Central memory CD8-positive, alpha-beta T cell (primary cell): ENCODE data around the gene PCBP3.

Experiments used
- ATAC-seq: fragments of 150-1000 bp; cut with Tn5 transposase; replicated peaks from 2 replicates; pipeline ENCODE4 v1.10.0; 2022; ENCODE audit warnings: mild to moderate bottlenecking, moderate FRiP score, moderate number of reproducible peaks; ENCODE audit not compliant: poor library complexity, severe bottlenecking; ENCODE audit errors: extremely low read depth
- DNase-seq, 2 donors: peaks; one replicate each; pipeline ENCODE4 v3.0.0; 2021; ENCODE audit warnings: low spot score in 2 of 2
- H3K27ac Mint-ChIP-seq: one replicate; pipeline ENCODE4 v1.8.0; 2022; ENCODE audit warnings: low read depth, mild to moderate bottlenecking, moderate library complexity, mixed read lengths
- H3K27me3 Mint-ChIP-seq: one replicate; pipeline ENCODE4 v1.8.0; 2022; ENCODE audit warnings: mixed read lengths
- H3K36me3 Mint-ChIP-seq: one replicate; pipeline ENCODE4 v1.8.0; 2022; ENCODE audit warnings: mild to moderate bottlenecking, moderate library complexity, mixed read lengths; ENCODE audit not compliant: insufficient read depth
- H3K4me1 Mint-ChIP-seq: one replicate; pipeline ENCODE4 v1.8.0; 2022; ENCODE audit warnings: mixed read lengths
- H3K4me3 Mint-ChIP-seq: one replicate; pipeline ENCODE4 v1.8.0; 2022; ENCODE audit warnings: mild to moderate bottlenecking, moderate library complexity, mixed read lengths
- H3K9me3 Mint-ChIP-seq: one replicate; pipeline ENCODE4 v1.8.0; 2022; ENCODE audit warnings: mixed read lengths

Gene PCBP3

DNA sequence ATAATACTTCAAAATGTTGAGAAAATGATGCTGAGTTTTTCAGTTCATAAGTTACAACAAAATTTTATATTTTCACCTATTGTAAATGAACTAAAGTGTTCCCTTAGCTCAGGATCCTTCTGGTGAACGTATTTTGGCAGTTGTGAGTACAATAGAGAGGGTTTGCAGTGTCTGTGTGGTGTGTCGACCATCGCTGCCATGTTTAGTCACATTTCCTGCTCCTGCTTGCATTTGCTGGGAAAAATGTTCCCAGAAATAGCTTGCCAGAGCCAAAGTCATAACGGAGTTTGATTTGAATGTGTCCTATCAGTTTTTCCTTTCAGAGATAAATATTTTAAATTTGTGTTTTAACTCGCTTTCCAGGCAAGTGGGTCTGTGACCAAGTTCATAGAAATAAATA, 220.9 kb downstream of the PCBP3 start:
- H3K4me1 Mint-ChIP-seq, result no peaks in the 10 kb centered on the region
- no peak overlapping the region for H3K4me3 Mint-ChIP-seq
- DNase-seq (no peak), ATAC-seq (no peak)
- H3K36me3 Mint-ChIP-seq, result peaks cover 3% of the 10 kb centered on the region
- no peak overlapping the region for H3K27ac Mint-ChIP-seq
- H3K27me3 Mint-ChIP-seq, result peaks cover 8% of the 10 kb centered on the region
- no peaks in the 10 kb centered on the region for H3K9me3 Mint-ChIP-seq

DNA sequence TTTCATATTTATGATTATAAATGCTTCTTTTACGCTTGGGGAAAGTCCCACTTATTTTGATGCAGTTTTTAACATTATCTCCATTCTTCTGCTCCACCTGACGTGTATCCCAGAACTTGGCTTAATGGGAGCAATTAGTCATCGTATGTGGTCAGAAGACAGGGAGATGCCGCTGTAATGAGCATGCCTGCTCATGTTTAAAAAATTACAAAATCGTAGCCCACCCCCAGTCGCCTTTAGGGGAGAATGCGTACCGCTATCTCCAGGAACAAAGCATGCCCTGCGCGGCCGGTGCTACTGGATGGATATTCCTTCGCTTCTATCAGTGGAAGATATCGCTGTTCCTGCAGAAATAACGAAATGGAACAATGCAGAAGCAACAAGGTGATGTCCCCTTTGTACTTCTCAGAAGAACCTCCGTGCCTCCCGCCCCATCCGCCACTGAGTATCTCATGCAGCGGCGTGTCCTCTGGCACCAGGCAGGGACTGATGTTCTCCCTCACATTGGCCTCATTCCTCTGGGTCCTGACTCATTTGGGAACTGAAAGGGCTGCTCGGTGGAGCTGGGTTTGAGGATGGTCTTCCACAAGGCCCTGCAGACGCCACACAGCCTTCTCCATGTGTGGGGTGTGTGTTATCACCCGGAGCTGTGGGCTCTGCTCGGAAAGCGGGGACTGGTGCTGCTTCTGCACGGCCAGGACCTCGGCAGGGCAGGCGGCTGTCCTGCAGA, 221.7 kb downstream of the PCBP3 start:
- H3K4me1 Mint-ChIP-seq, result no peaks in the 10 kb centered on the region
- H3K36me3 Mint-ChIP-seq, result peaks cover 3% of the 10 kb centered on the region
- DNase-seq (no peak), ATAC-seq (no peak)
- no peak overlapping the region for H3K4me3 Mint-ChIP-seq
- H3K27me3 Mint-ChIP-seq, result peaks cover 8% of the 10 kb centered on the region
- no peaks in the 10 kb centered on the region for H3K9me3 Mint-ChIP-seq
- H3K27ac Mint-ChIP-seq, result no peak overlapping the region

DNA sequence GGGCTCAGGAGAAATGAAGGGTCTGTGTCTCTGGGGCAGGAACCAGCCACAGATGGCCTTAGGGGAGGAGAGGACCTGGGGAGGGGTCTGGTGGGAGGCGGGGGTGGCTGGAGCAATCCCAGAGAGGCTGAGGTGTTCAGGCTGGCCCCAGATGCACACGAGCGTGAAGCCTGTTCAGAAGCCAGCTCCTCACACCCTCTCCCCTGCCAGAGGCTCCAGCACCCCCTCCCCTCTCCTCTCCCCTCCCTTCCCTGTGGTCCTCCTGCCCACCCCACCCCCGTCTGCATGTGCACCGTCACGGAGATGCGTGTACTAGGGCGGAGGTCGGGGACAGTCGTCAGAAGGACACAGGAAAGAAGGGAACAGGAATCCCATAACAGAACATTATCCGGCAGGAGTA, 223.0 kb downstream of the PCBP3 start:
- no peak for DNase-seq
- Mint-ChIP-seq H3K4me3 (no peak overlapping the region), H3K9me3 (no peaks in the 10 kb centered on the region), H3K27ac (no peak overlapping the region), H3K36me3 (peaks cover 2% of the 10 kb centered on the region), H3K27me3 (peaks cover 2% of the 10 kb centered on the region), H3K4me1 (no peaks in the 10 kb centered on the region)
- no peak for ATAC-seq

DNA sequence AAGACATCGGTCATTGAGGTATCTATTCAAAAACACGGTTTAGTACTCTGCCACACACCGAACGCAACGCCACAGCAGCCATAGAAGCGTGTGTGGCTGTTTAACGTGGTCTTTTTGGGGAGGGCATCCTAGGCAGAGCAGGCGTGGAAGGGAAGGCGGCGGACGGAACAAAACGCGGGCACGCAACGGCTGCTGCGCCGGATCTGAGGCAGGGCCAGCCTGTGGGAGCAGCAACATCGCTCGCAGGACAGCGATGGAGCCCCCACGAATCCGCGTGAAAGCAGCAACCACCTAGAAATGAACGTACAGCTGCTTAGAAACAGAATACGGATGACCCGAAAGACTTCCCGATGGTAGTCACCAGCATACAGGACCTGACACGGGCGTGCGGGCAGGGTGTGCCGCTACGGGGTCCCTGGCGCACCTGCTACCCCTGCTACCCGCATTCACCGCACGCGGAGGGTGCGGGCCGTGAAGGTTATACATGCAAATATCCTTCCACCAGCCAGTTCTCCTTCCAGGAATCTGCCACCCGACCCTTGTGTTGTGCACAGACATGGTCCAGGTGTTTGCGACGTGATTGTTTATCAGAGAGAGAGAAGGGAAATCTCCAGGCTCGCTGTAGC, 223.6 kb downstream of the PCBP3 start:
- no peak overlapping the region for H3K27ac Mint-ChIP-seq
- no peaks in the 10 kb centered on the region for H3K9me3 Mint-ChIP-seq
- H3K4me1 Mint-ChIP-seq, result no peaks in the 10 kb centered on the region
- peaks cover 1% of the 10 kb centered on the region for H3K27me3 Mint-ChIP-seq
- DNase-seq, result no peak
- no peaks in the 10 kb centered on the region for H3K36me3 Mint-ChIP-seq
- no peak overlapping the region for H3K4me3 Mint-ChIP-seq
- ATAC-seq, result no peak

DNA sequence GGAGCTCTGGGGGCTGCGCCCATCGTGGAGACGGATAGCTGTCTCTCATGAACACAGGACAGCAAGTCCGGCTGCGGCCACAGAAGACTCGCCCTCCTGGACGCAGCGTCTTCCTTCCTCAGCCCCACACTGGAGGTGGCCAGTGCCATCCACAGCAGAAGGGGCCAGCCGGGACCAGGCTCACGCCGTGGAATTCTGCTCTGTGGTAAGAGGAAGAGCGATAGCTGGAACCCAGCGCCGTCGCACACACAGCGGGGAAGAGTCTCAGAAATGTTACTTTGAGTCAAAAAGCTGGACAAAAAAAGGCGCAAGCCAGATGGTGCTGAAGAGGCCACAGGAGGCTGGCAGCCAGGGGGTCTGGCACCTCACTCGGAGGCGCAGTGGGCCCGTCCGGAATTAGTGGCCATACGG, 224.2 kb downstream of the PCBP3 start:
- Mint-ChIP-seq H3K27ac (no peak overlapping the region), H3K4me3 (no peak overlapping the region), H3K4me1 (no peaks in the 10 kb centered on the region), H3K27me3 (peaks cover 6% of the 10 kb centered on the region), H3K9me3 (no peaks in the 10 kb centered on the region), H3K36me3 (no peaks in the 10 kb centered on the region)
- ATAC-seq (no peak), DNase-seq (no peak)

DNA sequence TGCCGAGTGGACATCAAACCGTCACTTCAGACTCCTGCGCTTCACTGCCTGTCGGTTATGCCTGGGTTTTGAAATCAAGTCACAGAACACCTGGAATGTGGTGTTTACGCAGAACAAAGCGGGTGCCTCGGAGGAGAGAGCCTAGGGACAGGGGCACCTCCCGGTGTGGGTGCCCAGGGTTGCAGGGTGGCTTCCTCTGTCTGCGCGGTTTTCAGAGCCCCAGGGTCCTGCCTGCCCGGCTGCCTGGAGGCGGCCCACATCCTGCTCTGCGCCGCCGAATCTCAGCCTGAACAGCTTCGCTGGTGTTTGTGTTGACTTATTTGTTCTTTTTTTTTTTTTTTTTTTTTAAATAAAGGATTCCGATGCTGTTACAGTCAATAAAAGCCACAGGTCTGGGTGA, 224.6 kb downstream of the PCBP3 start:
- Mint-ChIP-seq H3K4me3 (no peak overlapping the region), H3K27ac (no peak overlapping the region), H3K4me1 (no peaks in the 10 kb centered on the region), H3K9me3 (no peaks in the 10 kb centered on the region), H3K36me3 (no peaks in the 10 kb centered on the region), H3K27me3 (peaks cover 10% of the 10 kb centered on the region)
- DNase-seq (no peak), ATAC-seq (no peak)

DNA sequence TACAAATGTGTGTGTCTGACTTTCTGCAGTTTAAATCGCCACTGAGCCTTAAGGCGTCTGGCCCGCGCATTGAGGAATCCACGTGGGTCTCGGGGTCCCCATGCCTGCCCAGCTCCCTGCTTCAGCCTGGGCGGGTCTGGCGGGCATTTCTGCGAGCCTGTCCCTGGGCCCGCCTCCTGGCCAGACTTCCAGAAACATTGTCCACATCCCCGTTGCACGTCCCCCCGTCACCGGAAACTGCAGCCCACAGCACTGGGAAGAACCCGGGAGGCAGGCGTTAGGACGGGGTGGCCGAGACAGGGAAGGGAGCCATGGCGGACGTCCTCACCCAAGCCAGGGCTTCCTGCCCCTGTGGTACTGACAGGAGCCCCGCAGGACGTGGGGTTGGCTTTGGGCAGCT, 225.0 kb downstream of the PCBP3 start:
- H3K36me3 Mint-ChIP-seq, result no peaks in the 10 kb centered on the region
- no peak for DNase-seq
- H3K9me3 Mint-ChIP-seq, result no peaks in the 10 kb centered on the region
- no peak for ATAC-seq
- no peak overlapping the region for H3K27ac Mint-ChIP-seq
- H3K4me3 Mint-ChIP-seq, result no peak overlapping the region
- no peaks in the 10 kb centered on the region for H3K4me1 Mint-ChIP-seq
- H3K27me3 Mint-ChIP-seq, result peaks cover 14% of the 10 kb centered on the region

DNA sequence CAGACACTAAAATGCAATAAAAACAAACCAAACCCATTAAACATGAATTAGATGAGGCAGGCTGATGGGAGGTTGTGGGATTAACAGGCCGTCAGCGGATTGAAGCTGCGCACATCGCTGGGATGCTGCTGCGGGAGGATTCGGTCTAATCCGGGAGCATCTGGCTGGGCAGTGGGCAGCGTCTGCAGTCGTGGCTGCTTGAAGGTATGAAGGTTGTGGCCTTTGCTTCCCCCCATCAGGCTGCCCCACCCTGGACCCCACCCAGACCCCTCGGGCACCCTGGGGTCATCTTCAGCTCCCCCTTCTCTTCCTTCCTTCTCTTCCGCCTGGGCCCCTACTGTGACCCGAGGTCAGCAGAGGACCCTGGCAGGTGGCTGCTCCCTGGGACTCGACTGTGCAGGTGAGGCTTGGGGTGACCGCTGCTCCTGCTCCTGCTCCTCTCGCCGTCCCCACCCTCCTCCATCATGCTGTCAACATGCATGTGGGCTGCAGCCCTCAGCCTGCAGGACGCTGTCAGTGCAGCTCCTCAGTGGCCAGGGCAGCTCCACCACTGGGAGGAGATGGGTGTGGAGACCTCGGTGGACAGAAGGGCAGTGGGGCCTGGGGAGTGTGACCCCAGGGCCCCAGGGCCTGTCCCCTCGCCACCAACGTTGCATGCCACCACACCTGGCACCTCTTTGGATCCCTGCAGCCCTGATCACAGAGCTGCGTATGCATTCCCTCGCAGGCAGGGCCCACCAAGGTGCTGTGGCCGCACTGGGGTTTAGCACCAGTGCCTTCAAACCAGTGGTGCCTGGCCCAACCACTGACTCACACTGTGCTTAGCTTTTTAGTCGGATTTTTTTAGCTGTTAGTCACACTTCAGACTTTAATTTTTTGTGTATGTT, 225.8 kb downstream of the PCBP3 start:
- Mint-ChIP-seq H3K36me3 (no peaks in the 10 kb centered on the region), H3K4me3 (no peak overlapping the region), H3K27me3 (peaks cover 23% of the 10 kb centered on the region), H3K4me1 (no peaks in the 10 kb centered on the region), H3K27ac (no peak overlapping the region), H3K9me3 (no peaks in the 10 kb centered on the region)
- DNase-seq (no peak), ATAC-seq (no peak)

DNA sequence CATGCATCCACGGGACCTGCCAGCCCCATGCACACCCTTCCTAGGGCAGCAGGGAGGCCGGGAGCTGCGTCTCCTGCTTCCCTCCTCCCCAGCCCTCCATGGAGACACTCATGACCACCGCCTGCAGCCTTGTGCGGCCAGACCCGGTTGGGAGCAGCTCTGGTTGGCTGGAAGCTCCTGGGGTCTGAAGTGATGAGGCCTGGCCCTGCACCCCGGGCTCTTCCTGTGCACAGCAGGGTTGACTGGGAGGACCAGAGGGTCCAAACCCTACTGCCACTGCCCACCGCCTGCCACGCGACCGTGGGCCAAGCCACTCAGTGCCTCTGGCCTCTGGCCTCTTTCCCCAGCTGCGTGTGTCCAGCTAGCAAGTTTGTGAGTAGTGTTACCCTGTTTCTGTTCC, 226.9 kb downstream of the PCBP3 start:
- no peaks in the 10 kb centered on the region for H3K36me3 Mint-ChIP-seq
- no peak overlapping the region for H3K27ac Mint-ChIP-seq
- H3K9me3 Mint-ChIP-seq, result no peaks in the 10 kb centered on the region
- no peak overlapping the region for H3K4me3 Mint-ChIP-seq
- no peaks in the 10 kb centered on the region for H3K4me1 Mint-ChIP-seq
- DNase-seq (no peak), ATAC-seq (no peak)
- H3K27me3 Mint-ChIP-seq, result peaks cover 24% of the 10 kb centered on the region

DNA sequence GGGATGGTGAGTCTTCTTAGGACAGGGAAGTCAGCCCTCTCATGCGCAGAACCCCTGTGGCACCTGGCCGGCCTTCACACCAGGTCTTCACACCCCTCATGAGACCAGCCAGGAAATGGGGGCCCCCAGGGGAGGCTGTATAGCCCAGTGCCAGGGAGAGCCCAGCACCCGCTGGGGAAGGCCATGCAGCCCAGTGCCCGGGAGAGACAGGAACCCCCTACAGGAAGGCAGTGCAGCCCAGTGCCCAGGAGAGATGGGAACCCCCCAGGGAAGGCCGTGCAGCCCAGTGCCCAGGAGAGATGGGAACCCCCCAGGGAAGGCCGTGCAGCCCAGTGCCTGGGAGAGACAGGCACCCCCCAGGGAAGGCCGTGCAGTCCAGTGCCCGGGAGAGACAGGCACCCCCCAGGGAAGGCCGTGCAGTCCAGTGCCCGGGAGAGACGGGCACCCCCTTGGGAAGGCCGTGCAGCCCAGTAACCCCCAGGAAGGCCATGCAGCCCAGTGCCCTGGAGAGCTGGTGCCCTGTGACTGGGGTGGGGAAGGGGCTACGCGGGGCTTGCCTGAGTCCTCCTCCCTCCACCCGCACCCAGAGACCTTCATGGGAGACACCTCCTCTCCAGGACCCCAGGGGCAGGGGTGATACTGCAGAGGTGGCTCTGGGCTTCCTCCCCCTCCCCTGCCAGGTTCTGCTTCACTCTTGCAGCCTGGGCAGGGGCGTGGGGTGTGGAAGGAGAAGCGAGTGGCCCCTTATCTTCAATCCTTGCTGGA, 227.5 kb downstream of the PCBP3 start:
- Mint-ChIP-seq H3K36me3 (no peaks in the 10 kb centered on the region), H3K4me1 (no peaks in the 10 kb centered on the region), H3K27me3 (peaks cover 29% of the 10 kb centered on the region), H3K4me3 (no peak overlapping the region), H3K9me3 (no peaks in the 10 kb centered on the region), H3K27ac (no peak overlapping the region)
- no peak for DNase-seq
- no peak for ATAC-seq

DNA sequence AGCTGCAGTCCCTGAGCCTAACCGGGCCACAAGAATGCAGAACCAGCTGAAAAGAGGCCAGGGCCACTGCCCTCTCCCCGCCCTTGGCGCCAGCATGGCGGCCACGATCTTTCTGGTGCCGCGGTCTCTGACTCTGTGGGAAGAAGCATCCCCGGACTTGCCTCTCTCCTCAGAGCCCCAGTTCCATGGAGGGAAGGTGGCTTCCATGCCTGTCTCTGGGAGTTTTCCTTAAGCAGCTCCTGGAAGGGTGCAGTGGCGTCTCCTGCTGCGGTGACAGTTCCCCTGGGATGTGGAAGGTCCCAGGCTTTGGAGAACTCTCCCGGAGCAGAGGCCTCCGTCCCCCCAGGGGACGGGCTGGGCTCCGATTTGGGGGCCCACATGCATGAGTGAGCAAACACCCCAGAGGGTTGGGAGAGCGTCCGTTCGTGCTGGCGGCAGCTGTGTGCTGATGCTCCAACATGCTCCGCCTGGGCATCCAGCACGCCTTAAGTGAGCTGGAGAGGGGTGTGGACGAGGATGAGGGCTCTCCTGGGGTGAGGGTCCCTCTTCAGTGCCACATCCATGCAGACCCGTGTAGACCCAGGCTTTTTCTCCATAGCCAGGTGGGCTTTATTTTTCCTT, 228.2 kb downstream of the PCBP3 start:
- DNase-seq (no peak), ATAC-seq (no peak)
- no peaks in the 10 kb centered on the region for H3K9me3 Mint-ChIP-seq
- H3K27ac Mint-ChIP-seq, result no peak overlapping the region
- H3K4me1 Mint-ChIP-seq, result no peaks in the 10 kb centered on the region
- no peaks in the 10 kb centered on the region for H3K36me3 Mint-ChIP-seq
- no peak overlapping the region for H3K4me3 Mint-ChIP-seq
- peaks cover 33% of the 10 kb centered on the region for H3K27me3 Mint-ChIP-seq

DNA sequence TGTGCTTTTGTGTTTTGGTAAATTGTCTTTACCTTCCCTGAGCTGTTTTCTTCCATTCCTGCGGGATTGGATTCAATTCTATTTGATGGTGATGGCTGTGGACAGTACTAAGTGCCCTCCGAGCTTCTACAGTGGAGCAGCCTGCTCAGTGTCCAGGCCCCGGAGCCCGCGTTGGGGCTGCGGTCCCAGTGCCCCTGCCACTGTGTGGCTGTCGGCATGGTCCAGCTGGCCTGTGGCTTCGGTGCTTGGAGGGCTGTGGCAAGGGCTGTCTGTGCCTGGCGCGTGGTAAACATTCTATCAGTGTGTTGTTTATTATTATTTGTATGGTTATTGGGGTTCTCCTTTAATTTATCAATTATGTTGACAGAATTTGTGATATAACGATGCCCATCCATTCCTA, 228.9 kb downstream of the PCBP3 start:
- H3K4me1 Mint-ChIP-seq, result no peaks in the 10 kb centered on the region
- DNase-seq (no peak), ATAC-seq (no peak)
- H3K9me3 Mint-ChIP-seq, result no peaks in the 10 kb centered on the region
- no peaks in the 10 kb centered on the region for H3K36me3 Mint-ChIP-seq
- no peak overlapping the region for H3K27ac Mint-ChIP-seq
- H3K27me3 Mint-ChIP-seq, result peaks cover 39% of the 10 kb centered on the region
- H3K4me3 Mint-ChIP-seq, result no peak overlapping the region
